HFFc6 (cell line): Measurements from ENCODE around the gene RIGI. TPM values are rescaled to one million over a fixed set of nuclear protein-coding genes. Genes with fewer than 3 reads are reported as not detected.

Experiments used
- DNase-seq: peaks from one replicate; pipeline ENCODE4 v3.0.0-alpha.2; 2018
- H3K27ac Mint-ChIP-seq: 2 replicates; pipeline ENCODE4 v1.8.0; 2020; ENCODE audit warnings: mild to moderate bottlenecking, mixed read lengths
- H3K27me3 Mint-ChIP-seq: 2 replicates; pipeline ENCODE4 v1.8.0; 2021; ENCODE audit warnings: mild to moderate bottlenecking, moderate library complexity, mixed read lengths; ENCODE audit not compliant: insufficient read depth
- H3K36me3 Mint-ChIP-seq: 2 replicates; pipeline ENCODE4 v1.8.0; 2021; ENCODE audit warnings: low read depth, mixed read lengths
- H3K4me1 Mint-ChIP-seq: 2 replicates; pipeline ENCODE4 v1.8.0; 2020; ENCODE audit warnings: low read depth, mixed read lengths
- H3K4me3 Mint-ChIP-seq: 2 replicates; pipeline ENCODE4 v1.8.0; 2020; ENCODE audit warnings: mild to moderate bottlenecking, moderate library complexity, mixed read lengths
- H3K9me3 Mint-ChIP-seq: 2 replicates; pipeline ENCODE4 v1.8.0; 2020; ENCODE audit warnings: mild to moderate bottlenecking, mixed read lengths
- total RNA-seq, 6 experiments: library from RNA; stranded (reverse); fragmentation: NEBNext Ultra II Directional; extraction: Animal tissue kit (Norgen Biotek cat#: 25700); gene quantifications; 2 replicates in 1 of 6; 3 replicates in 5 of 6; pipeline ENCODE4 v1.2.3, GENCODE V29; 2021
- TF ChIP-seq, protein P1 (sequence below): fragments of 200-600 bp; sonication (generic); IDR thresholded peaks from 2 replicates; pipeline ENCODE4 v1.5.0; 2021; ENCODE audit warnings: antibody characterized with exemption, mild to moderate bottlenecking

Gene RIGI
- total RNA-seq, 6 experiments from 2014 or later: 4.8 to 6.0 (median 5.2) TPM

DNA sequence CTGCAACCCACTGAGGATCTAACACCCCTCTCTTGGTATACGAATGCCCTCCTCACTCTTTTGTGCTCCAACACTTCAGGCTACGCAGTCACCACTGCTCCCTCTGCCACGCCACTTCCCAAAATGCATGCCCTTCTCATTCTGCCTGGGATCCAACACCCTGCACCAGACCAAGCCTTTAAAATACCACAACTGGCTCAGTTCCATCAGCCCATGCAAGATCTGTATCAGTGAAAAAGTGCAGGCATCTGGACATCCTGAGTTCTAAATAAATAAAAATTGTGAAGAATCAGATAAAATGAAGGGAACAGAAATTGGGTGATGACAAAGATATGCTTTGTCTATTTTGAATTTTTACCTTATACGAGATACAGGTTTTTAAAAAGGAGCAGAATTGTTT, 44.3 kb upstream of the RIGI start:
- H3K9me3 Mint-ChIP-seq: no peaks in the 10 kb centered on the region
- TF ChIP-seq, protein P1, sequence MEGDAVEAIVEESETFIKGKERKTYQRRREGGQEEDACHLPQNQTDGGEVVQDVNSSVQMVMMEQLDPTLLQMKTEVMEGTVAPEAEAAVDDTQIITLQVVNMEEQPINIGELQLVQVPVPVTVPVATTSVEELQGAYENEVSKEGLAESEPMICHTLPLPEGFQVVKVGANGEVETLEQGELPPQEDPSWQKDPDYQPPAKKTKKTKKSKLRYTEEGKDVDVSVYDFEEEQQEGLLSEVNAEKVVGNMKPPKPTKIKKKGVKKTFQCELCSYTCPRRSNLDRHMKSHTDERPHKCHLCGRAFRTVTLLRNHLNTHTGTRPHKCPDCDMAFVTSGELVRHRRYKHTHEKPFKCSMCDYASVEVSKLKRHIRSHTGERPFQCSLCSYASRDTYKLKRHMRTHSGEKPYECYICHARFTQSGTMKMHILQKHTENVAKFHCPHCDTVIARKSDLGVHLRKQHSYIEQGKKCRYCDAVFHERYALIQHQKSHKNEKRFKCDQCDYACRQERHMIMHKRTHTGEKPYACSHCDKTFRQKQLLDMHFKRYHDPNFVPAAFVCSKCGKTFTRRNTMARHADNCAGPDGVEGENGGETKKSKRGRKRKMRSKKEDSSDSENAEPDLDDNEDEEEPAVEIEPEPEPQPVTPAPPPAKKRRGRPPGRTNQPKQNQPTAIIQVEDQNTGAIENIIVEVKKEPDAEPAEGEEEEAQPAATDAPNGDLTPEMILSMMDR: no peak
- H3K27me3 Mint-ChIP-seq: no peaks in the 10 kb centered on the region
- no peak overlapping the region for H3K4me3 Mint-ChIP-seq
- H3K4me1 Mint-ChIP-seq: peaks cover 21% of the 10 kb centered on the region
- peaks cover 4% of the 10 kb centered on the region for H3K36me3 Mint-ChIP-seq
- no peak for DNase-seq
- no peak overlapping the region for H3K27ac Mint-ChIP-seq

DNA sequence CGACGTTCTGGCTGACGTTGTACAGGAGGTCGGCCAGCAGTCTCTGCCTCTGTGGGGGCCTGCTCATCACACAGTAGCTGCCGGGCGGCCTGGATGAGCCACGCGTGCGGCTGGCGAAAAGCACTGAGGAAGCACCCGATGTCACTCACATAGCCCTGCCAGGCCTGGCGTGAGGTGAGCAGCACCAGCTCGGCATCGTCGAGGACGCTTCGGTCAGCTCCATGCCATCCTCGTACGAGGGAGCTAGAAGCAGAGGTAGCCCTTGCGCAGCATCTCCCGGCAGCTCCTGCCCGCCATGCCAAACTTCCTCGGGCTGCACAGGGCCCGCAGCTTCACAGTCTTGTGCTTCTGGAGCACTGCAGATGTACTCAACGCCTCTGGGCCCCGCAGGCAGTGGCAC, 40.8 kb upstream of the RIGI start:
- Mint-ChIP-seq H3K4me3 (no peak overlapping the region), H3K36me3 (peaks cover 4% of the 10 kb centered on the region), H3K27me3 (no peaks in the 10 kb centered on the region), H3K9me3 (no peaks in the 10 kb centered on the region), H3K27ac (no peak overlapping the region), H3K4me1 (peaks cover 8% of the 10 kb centered on the region)
- TF ChIP-seq, protein P1: no peak
- no peak for DNase-seq

DNA sequence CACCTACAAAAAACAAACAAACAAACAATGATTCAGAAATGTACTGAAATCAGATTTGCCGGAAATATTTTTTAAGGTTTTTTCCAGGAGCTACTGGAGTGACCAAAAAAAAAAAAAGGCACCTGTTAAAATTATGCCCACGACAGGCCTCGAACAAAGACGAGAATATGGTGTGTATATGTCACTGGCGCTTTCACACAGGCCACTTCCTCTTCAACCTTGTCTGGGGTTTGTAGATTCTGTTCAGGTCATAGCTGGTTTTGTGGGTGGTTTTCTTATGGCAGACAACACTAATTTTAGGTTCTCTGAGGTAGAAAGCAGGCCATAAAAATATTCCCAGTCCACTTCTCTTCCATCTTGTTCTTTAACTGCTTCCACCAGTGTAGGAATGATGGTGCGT, 40.0 kb upstream of the RIGI start:
- Mint-ChIP-seq H3K4me1 (peaks cover 5% of the 10 kb centered on the region), H3K9me3 (no peaks in the 10 kb centered on the region), H3K27ac (no peak overlapping the region), H3K4me3 (no peak overlapping the region), H3K36me3 (peaks cover 4% of the 10 kb centered on the region), H3K27me3 (no peaks in the 10 kb centered on the region)
- no peak for DNase-seq
- TF ChIP-seq, protein P1: no peak

DNA sequence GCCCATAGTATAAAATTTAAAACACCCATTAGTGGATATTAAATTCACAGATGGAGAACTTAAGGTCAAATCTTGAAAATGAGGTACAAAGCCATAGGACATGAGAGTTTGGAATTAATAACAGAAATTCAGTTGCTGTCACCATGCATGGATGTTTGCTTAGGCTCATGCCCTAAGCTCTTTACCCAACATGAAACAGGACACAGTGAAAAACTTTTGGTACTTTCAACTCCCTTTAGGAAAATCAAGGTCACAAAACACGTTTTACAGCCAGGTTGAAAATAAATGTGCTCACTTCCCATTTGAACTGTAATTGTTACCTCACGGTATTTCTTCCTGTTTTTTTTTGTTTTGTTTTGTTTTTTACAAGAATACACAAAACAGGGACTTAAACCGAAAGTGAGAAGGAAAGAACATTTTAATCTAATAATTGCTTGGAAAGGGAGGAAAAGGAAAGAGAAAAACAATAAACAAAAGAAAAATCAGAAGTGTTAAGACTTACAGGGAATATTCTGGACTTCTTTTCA, 32.5 kb upstream of the RIGI start:
- Mint-ChIP-seq H3K27me3 (no peaks in the 10 kb centered on the region; the same call in 1 of the 2 replicates), H3K4me1 (peaks cover 12% of the 10 kb centered on the region), H3K9me3 (no peaks in the 10 kb centered on the region), H3K36me3 (no peaks in the 10 kb centered on the region), H3K27ac (no peak overlapping the region), H3K4me3 (no peak overlapping the region)
- TF ChIP-seq, protein P1: no peak
- no peak for DNase-seq

DNA sequence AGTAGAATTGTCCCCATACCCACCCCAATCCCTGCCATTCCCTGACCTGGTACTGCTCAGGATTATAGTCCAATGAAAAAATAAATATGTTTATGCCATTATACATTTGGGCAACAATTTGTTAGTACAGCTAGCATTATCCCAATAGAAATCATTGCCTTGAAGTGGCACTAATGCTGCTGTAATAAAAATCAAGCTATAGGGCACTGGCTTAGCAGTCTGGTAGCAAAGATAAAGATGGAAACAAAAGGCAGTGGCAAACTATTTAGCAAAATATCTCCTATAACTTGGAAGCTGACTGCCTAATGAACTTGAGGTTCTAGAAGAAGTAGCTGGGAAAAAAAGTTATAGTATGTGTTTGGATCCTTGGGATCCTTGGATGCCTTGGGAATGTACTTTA, 28.6 kb upstream of the RIGI start:
- no peak overlapping the region for H3K4me3 Mint-ChIP-seq
- H3K4me1 Mint-ChIP-seq: peaks cover 19% of the 10 kb centered on the region
- peaks cover 7% of the 10 kb centered on the region; the same call in 1 of the 2 replicates for H3K36me3 Mint-ChIP-seq
- TF ChIP-seq, protein P1: no peak
- no peak overlapping the region for H3K27ac Mint-ChIP-seq
- H3K9me3 Mint-ChIP-seq: no peaks in the 10 kb centered on the region
- H3K27me3 Mint-ChIP-seq: no peaks in the 10 kb centered on the region; the same call in 1 of the 2 replicates
- no peak for DNase-seq
